Jurkat, Clone E6-1 (cell line): ENCODE data around the gene C9orf78.

Source experiments
- DNase-seq: peaks from one replicate; pipeline ENCODE4 v3.0.0-alpha.2; 2011; ENCODE audit warnings: low read depth, low spot score
- H3K4me3 ChIP-seq: 2 replicates; pipeline ENCODE4 v1.5.1; 2011; ENCODE audit warnings: mild to moderate bottlenecking, low read length, control low read depth, moderate library complexity

Gene C9orf78

GRCh38 chr9:129850821-129851550 is 15.9 kb upstream of the C9orf78 start:
- no peak for DNase-seq

GRCh38 chr9:129849901-129850300 is 14.8 kb upstream of the C9orf78 start:
- H3K4me3 ChIP-seq, result no peak overlapping the region
- no peak for DNase-seq

More at GRCh38 chr9:129850821-129851550, 15.9 kb upstream of the C9orf78 start:
- peak overlapping the region; percentile 18; the same call in 1 of the 2 replicates for H3K4me3 ChIP-seq

GRCh38 chr9:129848712-129849441 is 13.8 kb upstream of the C9orf78 start:
- H3K4me3 ChIP-seq, result no peak overlapping the region

GRCh38 chr9:129845373-129845772 is 10.3 kb upstream of the C9orf78 start:
- DNase-seq, result no peak
- no peak overlapping the region for H3K4me3 ChIP-seq

More at GRCh38 chr9:129848712-129849441, 13.8 kb upstream of the C9orf78 start:
- no peak for DNase-seq

DNA sequence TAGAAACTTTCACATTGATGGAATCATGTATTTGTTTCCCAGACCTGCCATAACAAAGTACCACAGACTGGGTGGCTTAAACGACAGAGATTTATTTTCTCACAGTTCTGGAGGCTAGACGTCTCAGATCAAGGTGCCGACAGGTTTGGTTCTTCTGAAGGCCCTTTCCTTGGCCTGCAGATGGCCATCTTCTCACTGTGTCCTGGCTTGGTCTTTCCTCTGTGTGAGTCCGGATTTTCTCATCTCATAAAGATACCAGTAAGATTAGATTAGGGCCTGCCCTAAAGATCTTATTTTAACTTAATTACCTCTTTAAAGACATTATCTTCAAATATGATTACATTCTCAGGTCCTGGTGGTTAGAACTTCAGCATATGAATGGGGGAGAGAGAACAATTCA is 6.0 kb upstream of the C9orf78 start:
- no peak overlapping the region for H3K4me3 ChIP-seq
- no peak for DNase-seq

DNA sequence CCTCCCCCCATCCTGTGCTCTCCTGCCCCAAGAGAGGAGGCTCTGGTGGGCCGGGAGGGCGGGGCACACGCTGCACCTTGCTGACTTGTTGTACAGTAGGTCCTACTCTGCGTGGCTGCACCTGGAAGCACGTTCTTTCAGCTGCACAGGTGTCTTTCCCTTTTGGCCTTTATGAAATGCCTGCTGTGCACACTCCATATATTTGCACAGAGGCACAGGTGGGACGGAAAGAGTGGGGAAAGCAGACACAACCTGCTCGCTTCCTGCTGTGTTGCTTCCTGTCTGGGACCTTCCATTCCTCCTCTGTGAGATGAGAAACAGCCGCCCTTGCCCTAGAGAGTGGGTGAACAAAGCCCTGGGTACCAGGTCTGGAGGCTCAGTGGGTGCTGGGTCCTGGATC is 5.0 kb upstream of the C9orf78 start:
- peak; percentile 69 for DNase-seq
- H3K4me3 ChIP-seq, result no peak overlapping the region

GRCh38 chr9:129839324-129840023 is 4.4 kb upstream of the C9orf78 start:
- no peak for DNase-seq
- H3K4me3 ChIP-seq, result no peak overlapping the region

DNA sequence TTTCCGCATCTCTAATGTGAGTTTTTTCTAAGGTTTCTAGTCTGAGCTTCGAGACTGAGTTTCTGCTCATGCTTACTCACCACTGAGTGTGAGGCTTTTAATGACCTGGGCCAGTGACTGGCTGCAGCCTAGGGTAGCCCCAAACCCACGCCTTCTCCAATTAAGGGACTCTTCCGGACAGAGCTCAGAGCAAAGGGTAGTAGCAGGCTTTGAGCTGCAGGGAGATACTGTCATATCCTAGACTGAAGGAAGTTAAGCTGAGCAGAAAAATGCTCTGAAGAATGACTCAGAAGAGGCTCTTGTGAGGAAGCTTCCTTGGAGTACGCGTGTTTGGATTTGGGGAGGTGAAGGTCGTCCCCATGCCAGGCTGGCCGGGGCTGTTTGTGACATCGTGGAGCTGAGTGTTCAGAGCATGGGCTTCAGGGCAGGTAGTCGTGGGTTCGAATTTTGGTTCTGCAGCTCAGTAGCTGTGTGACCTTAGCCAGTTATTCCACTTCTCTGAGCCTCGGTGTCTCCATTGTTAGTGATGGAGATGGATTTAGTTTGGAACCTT is 3.7 kb upstream of the C9orf78 start:
- no peak for DNase-seq
- H3K4me3 ChIP-seq, result no peak overlapping the region

GRCh38 chr9:129836311-129837007 is 1.4 kb upstream of the C9orf78 start:
- H3K4me3 ChIP-seq, result peak overlapping the region; percentile 89
- DNase-seq, result no peak

GRCh38 chr9:129835860-129836223 is 767 bp upstream of the C9orf78 start:
- no peak for DNase-seq
- peak overlapping the region; percentile 89 for H3K4me3 ChIP-seq

DNA sequence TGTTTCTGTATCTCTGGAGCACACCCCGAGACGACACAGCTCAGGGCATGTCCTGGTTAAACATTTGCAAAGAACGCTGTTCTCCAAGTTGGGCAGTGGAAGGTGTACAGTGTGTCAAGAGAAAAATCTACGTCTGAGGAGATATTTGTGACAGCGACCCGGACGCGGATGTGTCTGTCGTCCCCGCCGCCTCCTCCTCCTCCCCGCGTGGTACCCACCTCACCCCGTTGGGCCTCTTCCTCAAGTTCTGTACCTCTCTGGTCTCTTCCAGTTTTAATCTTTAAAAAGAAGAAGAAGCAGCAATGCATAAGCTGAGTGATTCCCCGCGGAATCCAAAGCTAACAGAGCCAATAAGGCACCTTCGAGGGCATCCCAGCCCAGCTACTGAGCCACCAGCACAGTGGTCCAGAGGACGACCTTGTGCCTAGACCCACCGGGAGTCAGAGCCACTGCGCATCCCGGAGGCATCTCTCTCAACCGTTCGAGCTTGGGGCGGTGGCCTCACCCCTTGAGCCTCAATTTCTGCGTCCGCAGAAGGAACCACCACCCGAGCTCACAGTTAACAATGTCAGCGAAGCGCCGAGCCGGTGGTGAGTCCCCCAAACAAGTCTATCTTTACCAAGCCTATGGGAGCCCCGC is 467 bp downstream of the C9orf78 start:
- no peak for DNase-seq
- H3K4me3 ChIP-seq, result peak overlapping the region; percentile 100

DNA sequence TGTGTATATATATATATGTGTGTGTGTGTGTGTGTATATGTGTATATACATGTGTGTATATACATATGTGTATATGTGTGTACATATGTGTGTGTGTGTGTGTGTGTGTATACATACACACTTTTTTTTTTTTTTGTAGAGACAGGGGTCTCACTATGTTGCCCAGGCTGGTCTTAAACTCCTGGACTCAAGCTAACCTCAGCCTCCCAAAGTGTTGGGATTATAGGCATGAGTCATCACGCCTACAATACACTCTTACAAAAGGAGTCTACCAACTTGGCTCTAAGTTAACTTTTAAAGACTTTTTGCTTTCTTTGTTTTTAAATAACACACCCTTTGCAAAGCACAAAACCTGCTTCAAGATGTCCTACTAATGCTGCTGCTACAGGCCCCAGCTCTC is 2.1 kb downstream of the C9orf78 start:
- DNase-seq, result no peak
- H3K4me3 ChIP-seq, result no peak overlapping the region

DNA sequence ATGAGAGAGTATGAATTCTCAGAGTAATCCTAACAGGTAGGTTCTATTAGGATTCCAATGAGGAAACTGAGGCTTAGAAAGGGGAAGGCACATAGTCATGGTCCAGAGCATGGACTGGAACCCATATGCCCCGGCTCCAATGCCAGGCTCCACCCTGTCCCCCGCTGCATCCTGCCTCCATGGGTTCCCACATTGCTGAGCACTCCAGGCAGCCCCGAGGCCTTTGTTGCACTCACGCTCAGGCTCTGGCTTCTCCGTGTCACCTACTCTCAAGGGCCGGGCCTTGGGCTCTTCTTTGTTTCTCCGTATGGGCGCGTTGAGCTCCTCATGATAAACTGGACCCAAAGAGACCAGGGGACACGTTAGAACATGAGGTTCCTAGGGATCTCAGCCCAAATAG is 6.1 kb downstream of the C9orf78 start:
- DNase-seq, result no peak
- H3K4me3 ChIP-seq, result no peak overlapping the region

GRCh38 chr9:129828051-129828450 is 7.0 kb downstream of the C9orf78 start:
- peak; percentile 65 for DNase-seq
- H3K4me3 ChIP-seq, result no peak overlapping the region

- no peak for DNase-seq
- H3K4me3 ChIP-seq, result no peak overlapping the region
Observed at GRCh38 chr9:129826759-129827158, 8.3 kb downstream of the C9orf78 start.

DNA sequence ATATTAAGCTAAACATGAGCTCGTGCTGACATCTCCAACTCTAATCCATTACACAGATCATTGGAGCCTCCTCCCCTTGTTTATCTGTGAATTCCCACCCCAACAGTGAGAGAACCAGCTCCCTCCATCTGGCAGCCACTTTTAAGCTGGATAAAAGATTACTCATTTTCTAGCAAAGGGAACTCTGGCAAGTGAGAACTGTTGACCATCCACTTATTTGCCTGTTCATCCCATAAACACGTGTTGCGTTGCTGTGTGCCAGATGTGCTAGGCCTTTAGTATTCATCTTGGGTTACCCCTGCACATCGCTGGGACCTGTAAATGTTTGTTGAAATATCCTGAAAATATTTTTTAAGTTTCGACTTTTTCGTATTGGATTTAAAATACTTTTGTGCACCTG is 8.7 kb downstream of the C9orf78 start:
- DNase-seq, result no peak
- H3K4me3 ChIP-seq, result no peak overlapping the region

GRCh38 chr9:129823935-129824601 is 11.0 kb downstream of the C9orf78 start, which contains the start of gene TOR1A:
Gene TOR1A (minus strand): TSS chr9:129824136. CDS start chr9:129824085, 51 bp downstream.
- DNase-seq, result peak; percentile 90
- peak within 1 kb of the TSS; percentile 76 for H3K4me3 ChIP-seq

DNA sequence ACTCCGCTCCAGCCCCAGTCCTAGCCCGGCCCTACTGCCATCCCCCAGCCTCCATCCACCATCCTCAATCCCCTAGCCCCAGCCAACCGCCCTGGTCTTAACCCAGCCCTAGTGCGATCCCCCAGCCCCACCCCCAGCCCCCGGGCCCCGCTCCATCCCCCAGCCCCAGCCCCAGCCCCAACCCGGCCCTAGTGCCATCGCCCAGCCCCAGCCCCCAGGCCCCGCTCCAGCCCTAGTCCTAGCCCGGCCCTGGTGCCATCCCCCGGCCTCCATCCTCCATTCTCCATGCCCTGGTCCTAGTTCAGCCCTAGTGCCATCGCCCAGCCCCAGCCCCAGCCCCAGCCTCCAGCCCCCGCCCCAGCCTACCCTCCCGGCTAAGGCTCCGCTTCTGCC is 11.5 kb downstream of the C9orf78 start:
- H3K4me3 ChIP-seq, result peak overlapping the region; percentile 76
- no peak for DNase-seq
